ENCODE results near the gene LTBP3.

The LTBP3 gene

GRCh38 chr11:65553301-65554001 is 4.7 kb downstream of the LTBP3 start:
- peak; percentile 66 for DNase-seq

DNA sequence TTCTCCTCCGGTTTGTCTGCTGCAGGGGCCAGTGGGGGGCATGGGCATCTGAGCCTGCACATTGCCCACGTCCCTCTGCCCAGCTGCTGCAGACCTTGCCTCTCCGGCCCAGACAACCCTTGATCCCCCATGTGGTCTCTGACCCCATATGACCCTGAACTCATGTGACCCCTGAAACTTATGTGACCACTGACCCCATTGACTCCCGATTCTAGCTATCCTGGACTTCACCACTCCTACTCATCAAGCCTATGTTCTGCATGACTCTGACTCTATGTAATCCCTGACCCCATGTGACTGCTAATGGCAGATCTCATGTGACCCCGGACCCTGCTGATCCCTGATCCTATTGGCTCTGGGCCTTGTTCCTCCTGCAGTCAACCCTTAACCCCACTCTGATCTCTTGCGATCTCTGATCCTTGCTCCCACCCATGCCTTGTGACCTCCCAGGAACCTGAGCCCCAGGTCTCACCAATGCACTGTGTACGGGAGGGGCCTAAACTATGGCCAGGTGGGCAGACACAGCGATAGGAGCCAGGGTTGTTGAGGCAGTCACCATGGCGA is 5.7 kb downstream of the LTBP3 start:
- DNase-seq = no peak

DNA sequence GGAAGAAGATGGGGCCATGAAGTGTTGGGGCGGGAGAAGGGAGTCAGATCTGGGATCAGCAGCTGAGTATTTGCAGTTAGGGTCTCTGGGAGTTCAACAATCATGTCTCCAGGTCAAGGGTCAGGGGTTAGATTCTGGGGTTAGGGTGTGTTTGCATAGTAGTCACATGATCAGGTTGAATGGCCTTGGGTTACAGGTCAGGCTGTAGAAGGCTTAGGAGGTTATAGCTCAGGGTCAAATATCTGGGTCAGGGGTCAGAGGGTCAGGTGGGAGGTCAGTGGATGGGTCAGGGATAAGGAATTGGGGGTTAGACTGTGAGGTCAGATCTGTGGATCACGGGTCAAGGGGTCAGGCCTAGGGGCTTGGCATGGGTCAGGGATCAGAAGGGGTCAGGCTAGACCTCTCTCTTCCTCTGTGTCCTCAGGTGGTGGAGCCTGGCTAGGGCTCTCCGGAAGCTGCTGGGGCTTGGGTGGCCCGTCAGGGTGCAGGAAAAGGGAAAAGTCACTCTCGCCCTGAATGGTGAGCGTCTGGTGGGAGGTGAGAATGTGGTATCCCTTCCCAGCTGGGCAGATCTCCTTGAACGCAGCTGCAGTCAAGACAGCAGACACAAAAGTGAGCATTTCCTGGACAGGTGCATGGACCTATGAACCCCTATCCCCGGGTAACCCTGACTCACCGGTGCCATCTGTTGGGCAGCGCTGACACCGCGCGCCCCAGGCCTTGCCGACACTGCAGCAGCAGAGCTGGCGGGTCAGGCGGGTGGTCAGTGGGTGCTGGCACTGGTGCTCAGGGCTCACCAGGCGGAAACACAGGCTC is 6.4 kb downstream of the LTBP3 start:
- peak; percentile 42 for DNase-seq

DNA sequence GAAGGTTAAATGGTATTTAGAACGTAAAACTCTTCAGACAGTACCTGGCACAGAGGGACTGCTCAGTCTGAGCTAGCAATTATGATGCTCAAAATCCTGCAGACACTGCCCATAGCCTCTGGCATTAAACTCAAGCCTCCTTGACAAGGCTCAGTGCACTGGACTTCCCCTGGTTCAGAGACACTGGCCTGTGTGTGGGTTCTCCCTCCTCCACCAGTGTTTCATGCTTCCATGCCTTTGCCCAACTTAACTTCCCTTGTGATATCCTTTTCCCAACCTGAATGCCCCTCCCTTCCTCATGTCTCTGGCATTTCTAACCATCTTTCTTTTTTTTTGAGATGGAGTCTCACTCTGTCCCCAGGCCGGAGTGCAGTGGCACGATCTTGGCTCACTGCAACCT is 9.1 kb downstream of the LTBP3 start:
- no peak for DNase-seq

DNA sequence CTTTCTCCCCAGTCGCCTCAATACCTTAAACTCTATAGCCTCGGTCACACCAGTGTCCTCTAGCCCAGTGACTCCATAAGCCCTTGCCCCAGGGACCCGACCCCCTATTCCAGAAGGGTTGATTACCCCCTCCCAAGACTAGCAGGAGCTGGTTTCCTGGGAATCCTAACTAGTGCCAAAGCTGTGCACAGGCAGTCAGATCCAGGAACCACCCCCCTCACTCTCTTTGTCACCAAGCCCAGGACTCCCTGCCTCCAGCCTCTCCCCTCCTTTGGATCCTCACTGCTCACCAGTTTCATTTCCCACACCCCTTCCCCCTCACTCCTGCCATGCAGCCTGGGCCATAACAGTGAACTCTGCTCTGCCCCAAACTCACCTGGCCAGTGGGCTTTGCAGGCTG is 9.8 kb downstream of the LTBP3 start:
- DNase-seq = no peak

- DNase-seq = no peak
Measured at GRCh38 chr11:65547446-65548125, 10.6 kb downstream of the LTBP3 start.

DNA sequence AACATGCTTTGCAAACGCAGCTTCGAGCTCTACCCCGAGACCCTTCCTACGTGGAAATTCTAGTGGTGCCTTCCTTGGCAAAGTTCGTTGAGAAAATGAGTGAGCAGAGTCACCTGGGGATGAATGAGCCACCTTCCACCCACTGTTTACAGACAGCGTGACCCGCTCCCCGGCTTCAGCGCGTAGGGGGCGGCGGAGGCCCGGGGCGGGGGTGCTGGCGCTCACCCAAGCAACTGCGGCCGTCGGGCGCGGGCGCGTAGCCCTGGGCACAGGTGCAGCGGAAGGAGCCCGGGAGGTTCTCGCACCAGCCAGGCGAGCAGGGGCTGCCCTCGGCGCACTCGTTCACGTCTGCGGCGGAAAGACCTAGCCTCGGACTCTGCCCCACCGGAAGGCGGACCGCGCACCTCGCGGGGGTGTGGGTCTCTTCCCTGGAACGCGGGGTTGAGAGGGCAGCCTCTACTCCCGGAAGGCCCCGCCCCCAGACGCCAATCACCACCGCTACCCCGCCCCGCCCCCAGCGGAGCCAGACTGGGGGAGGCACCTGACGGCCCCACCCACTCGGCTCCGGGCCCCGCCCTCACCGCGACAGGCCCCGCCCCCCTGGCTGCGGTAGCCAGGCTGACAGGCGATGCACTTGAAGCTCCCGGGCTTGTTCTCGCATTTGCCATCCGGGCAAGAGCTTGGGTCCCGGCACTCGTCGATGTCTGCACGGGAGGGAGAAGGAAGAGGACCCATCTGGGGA is 11.8 kb downstream of the LTBP3 start:
- peak; percentile 53 for DNase-seq

DNA sequence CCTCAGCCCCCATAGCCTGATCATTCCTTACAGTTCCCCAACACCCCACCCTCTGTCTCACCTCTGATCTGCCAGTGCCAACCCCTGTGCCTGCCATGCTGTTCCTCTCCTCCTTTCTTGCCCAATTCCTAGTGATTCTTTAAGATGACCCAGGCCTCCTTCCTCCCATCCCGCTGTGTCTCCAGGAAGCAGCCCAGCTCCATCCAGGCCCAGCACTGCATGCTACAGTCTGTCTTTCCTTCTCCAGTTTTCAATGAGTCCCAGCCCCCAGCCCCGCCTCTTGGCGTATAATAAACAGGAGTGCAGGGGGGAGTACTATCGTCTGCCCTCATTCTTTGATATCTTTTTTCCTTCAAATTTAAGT is 12.3 kb downstream of the LTBP3 start:
- DNase-seq = no peak

GRCh38 chr11:65542738-65543390 is 15.3 kb downstream of the LTBP3 start:
- DNase-seq = no peak

DNA sequence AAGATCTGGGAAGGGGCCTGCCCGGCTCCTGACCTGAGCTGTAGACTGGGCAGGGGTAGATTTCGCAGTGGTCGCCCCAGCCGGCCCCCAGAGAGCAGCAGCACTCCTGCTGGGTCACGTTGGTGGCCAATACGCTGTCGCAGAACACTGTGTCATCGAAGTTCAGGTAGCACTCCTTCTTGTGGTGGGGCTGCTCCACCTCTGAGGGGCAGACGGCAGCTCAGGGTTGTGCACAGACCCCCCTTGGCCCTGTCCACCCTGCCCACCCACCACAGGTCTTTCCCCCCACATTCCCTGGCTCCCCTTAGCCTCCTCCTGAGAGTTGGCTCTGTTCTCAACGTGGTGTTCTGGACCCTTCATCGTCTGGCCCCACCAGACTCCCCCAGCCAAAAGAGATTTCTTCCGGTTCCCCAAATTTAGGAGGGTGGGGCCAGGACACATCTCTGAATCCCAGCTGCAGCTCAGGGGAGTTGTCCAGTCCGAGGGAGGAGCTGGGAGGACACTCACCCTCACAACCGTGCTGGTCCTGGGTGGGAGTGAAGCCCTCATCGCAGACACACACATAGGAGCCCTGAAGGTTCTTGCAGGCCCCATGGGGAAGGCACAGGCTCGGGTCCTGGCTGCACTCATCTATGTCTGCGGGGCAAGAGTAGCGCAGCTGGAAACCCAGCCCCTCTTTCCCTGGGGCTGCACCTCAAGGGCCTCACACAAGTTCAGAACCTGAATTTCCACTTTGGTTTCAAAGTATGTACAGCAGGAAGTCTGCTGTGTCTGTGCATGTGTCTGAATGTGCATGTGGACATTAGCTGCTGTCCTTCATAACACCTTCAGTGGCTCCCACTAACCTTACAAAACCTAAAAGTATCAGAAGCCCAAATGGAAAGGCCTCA is 16.8 kb downstream of the LTBP3 start:
- DNase-seq = no peak

DNA sequence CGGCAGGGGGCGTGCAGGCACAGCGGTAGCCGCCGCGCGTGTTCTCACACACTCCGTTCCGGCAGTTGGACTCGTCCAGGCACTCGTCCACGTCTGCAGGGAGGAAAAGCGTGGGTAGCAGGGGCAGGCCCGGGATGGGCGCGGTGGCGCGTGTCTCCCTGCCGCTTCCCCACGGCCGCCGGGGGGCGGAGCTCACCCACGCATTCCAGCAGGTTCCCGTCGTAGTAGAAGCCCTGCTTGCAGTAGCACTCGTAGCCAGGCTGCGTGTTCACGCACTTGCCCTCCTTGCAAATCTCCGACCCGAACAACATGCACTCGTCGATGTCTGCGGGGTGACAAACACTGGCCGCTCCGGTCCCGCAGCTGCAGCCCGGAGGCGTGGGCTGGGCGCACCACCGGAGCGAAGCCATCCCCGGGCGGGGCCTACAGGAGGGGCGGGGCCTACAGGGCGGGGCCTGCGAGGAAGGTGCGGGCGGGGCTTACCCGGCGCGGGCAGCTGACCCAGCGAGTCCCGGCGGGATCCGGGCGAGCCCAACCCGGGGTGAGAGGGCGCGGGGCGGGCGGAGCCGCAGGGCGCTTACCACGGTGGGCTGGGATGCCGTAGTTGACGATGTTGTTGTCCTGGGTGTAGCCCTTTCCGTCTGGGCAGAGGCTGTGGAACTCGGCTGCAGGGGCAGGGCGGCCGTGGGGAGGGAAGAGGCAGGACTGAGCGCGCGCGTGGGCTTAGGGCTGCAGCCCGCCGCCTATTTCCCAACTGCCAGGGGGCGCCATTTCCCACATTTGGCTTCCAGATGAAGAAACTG is 17.7 kb downstream of the LTBP3 start:
- peak; percentile 59 for DNase-seq

DNA sequence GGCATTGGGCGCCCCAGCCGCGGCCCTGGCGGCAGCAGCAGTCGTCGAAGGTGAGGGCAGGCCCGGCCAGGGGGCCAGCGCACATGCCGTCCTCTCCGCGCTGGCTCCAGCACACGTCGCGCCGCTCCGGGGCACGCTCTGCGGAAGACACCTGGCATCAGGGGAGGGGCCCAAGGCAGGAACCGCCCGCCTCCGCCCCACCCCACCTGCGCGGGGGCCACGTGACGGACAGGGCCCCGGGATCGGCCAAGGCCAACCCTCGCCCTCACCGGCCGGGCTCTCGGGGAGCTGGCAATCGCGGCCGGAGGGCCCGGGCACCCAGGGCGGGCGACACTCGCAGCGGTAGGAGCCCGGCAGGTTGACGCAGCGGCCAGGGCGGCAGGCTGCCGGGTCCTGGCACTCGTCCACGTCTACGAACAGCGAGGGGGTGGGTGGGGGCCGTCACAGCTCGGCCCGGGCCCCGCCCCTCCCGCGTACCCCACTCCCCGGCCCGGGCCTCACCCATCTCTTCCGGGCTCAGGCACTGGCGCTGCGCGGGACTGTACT is 18.3 kb downstream of the LTBP3 start:
- no peak for DNase-seq

DNA sequence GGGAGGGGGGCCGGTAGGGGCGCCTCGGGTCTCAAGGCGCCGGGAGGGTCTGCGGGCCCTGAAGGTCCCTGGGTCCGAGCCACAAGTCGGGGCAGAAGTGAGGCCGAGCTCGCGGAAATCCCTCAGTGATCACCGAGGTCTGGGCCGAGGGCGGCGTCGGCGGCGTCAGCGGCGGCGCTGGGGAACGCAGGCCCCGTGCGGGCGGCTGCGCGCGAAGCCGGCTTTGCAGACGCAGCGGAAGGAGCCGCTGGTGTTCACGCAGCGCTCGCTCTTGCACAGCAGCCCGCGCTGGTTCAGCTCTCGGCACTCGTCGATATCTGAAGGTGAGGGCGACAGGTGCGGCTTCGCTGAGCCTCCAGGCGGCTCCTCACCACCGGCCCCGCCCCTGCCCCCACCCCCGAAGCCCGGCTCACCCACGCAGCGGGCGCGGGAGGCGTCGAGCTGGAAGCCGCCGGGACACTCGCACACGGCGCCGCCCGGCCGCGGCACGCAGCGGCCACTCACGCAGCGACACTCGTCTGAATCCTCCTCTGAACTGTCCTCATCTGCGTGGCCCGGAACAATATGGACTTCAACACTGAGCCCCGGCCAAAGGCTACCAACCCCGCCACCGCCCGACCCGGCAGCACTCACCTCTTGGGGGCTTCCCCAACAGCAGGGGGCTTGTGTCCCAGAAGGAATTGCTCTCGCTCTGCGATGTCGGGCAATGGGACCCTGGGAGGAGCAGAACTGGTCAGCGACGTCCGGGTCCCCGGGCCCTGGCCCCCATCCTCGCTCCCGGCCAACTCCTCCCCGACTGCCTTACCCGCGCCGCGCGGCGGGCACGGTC is 19.0 kb downstream of the LTBP3 start:
- DNase-seq = no peak

DNA sequence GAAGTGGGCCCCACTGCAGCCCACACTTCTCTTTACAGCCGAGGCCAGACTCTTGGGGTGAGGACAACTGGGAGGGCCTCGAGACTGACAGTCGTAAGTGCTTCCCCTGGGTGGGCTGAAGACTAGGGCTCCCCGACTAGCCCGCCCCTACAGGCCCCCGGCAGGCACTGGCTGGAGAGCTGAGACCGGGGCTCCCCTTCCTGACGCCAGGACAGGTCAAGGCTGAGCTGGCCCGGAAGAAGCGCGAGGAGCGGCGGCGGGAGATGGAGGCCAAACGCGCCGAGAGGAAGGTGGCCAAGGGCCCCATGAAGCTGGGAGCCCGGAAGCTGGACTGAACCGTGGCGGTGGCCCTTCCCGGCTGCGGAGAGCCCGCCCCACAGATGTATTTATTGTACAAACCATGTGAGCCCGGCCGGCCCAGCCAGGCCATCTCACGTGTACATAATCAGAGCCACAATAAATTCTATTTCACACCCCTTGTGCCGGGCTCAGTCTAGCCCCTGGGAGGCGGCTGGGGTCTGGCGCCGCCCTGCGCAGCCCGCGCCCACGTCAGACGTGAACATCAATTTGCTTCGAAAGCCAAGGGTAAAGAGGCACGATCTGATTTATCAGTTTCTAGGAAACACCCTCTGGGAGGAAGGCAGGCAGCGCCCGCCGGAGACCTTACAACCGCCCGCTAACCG is 19.8 kb downstream of the LTBP3 start:
- no peak for DNase-seq

GRCh38 chr11:65537620-65538231 is 20.4 kb downstream of the LTBP3 start:
- DNase-seq = no peak

DNA sequence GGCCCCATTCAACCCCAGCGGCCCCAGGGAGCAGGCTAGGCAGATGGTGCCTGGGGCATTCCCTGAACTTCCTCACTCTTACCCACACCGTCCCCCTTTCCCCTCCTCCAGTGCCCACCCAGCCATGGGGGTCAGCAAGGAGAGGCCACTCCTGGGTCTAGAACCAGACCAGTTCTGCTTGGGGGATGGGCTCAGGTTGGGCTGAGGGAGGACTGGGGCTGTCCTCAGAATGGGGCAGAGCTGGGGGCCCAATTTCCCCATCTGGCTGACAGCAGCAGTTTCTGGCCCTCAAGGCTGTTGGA is 20.9 kb downstream of the LTBP3 start:
- DNase-seq = no peak

DNA sequence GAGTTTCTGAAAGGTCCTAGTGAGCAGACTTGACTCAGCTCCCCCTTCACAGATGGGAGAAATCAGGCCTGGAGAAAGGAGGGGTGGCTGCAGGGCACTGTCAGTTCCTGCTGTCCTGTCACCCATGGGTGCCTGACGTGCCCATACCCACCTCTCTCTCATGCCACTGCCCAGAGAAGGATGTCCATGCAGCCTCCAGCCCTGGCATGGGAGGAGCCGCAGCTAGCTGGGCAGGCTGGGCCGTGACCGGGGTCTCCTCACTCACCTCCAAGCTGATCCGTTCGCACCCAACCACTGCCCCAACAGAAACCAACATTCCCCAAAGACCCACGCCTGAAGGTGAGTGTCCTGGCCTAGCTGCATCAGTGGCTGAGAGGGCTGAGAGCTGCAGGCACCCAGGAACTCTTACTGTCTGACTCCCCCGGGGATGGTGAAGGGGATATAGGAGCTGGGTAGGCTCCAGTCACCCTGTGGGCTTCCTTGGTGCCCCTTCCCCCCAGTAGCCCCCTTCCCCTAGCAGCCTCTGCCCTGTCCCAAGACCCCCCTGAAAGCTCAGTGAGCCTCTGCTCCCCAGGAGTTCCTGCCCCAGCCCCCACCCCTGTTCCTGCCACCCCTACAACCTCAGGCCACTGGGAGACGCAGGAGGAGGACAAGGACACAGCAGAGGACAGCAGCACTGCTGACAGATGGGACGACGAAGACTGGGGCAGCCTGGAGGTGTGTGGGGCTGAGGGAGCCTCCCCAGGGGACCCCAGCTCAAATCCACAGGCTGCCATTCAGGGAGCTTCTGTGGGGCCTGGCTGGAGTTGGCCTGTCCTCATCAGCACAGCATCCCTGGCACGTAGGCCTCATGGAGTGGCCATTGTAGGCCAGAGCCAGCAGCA is 21.5 kb downstream of the LTBP3 start:
- DNase-seq = no peak

All from SHP77 treated with DMSO at 0.1 percent for 48 hours (cell line).